OCI-LY1 (cell line): ENCODE measurements around the gene GPR45.

ENCODE experiments used
- H2AFZ ChIP-seq: fragments of 200-600 bp; sonication (generic), shearing (Covaris generic); 2 replicates; pipeline ENCODE4 v1.6.0; 2014; ENCODE audit warnings: antibody characterized with exemption, mild to moderate bottlenecking, low read length
- H3F3A ChIP-seq: fragments of 200-600 bp; sonication (generic), shearing (Covaris generic); 2 replicates; pipeline ENCODE4 v1.6.0; 2014; ENCODE audit warnings: mild to moderate bottlenecking, antibody characterized with exemption, low read length, moderate library complexity; ENCODE audit not compliant: insufficient read depth
- H3K27ac ChIP-seq: fragments of 200-600 bp; sonication (generic); 2 replicates; pipeline ENCODE4 v1.5.1; 2014; ENCODE audit warnings: low read length, mixed run types, mild to moderate bottlenecking, low read depth; ENCODE audit not compliant: poor library complexity, severe bottlenecking
- H3K27me3 ChIP-seq: fragments of 200-600 bp; sonication (generic); 2 replicates; pipeline ENCODE4 v1.6.0; 2014; ENCODE audit warnings: antibody characterized with exemption, mild to moderate bottlenecking, low read length, moderate library complexity; ENCODE audit not compliant: insufficient read depth
- H3K36me3 ChIP-seq: fragments of 200-600 bp; sonication (generic); 2 replicates; pipeline ENCODE4 v1.6.1; 2014; ENCODE audit warnings: mild to moderate bottlenecking, antibody characterized with exemption, low read length, moderate library complexity, mixed read lengths; ENCODE audit not compliant: insufficient read depth
- H3K4me1 ChIP-seq: fragments of 200-600 bp; sonication (generic); 2 replicates; pipeline ENCODE4 v1.5.1; 2014; ENCODE audit warnings: mild to moderate bottlenecking, low read length, moderate library complexity; ENCODE audit not compliant: insufficient read depth, severe bottlenecking
- H3K4me2 ChIP-seq: fragments of 200-600 bp; sonication (generic), shearing (Covaris generic); 2 replicates; pipeline ENCODE4 v1.6.1; 2014; ENCODE audit warnings: low read length
- H3K4me3 ChIP-seq: fragments of 200-600 bp; sonication (generic); 2 replicates; pipeline ENCODE4 v1.5.1; 2014; ENCODE audit warnings: low read length, low read depth, mild to moderate bottlenecking, mixed read lengths; ENCODE audit not compliant: poor library complexity, severe bottlenecking
- H3K79me2 ChIP-seq: fragments of 200-600 bp; shearing (Covaris generic); 2 replicates; pipeline ENCODE4 v1.6.1; 2016; ENCODE audit warnings: mixed run types, low read length, mixed read lengths; ENCODE audit not compliant: insufficient read depth
- H3K9ac ChIP-seq: fragments of 200-600 bp; sonication (generic), shearing (Covaris generic); 2 replicates; pipeline ENCODE4 v1.6.1; 2014; ENCODE audit warnings: mild to moderate bottlenecking, low read length, mixed read lengths
- H3K9me2 ChIP-seq: fragments of 200-600 bp; sonication (generic), shearing (Covaris generic); 2 replicates; pipeline ENCODE4 v1.6.1; 2014; ENCODE audit warnings: low read depth, mild to moderate bottlenecking, low read length, mixed read lengths
- H3K9me3 ChIP-seq: fragments of 200-600 bp; shearing (Covaris generic); 2 replicates; pipeline ENCODE4 v1.6.1; 2014; ENCODE audit warnings: low read length, mixed read lengths
- H4K20me1 ChIP-seq: fragments of 200-600 bp; sonication (generic), shearing (Covaris generic); 2 replicates; pipeline ENCODE4 v1.6.0; 2016; ENCODE audit warnings: mild to moderate bottlenecking, low read length; ENCODE audit not compliant: insufficient read depth
- CTCF ChIP-seq: fragments of 200-600 bp; sonication (generic), shearing (Covaris generic); IDR thresholded peaks from 2 replicates; pipeline ENCODE4 v1.5.1; 2017; ENCODE audit warnings: mild to moderate bottlenecking, antibody characterized with exemption, low read length, moderate library complexity, mixed read lengths
- EZH2 ChIP-seq: fragments of 200-600 bp; sonication (generic), shearing (Covaris generic); IDR thresholded peaks from 2 replicates; pipeline ENCODE4 v1.8.0; 2017; ENCODE audit warnings: borderline replicate concordance, mixed run types, mild to moderate bottlenecking, antibody characterized with exemption, low read length, moderate library complexity, mixed read lengths

The GPR45 gene

GRCh38 chr2:105283532-105283931 is 42.0 kb downstream of the GPR45 start:
- Histone ChIP-seq H3K4me3 (no peak overlapping the region), H3K27ac (no peak overlapping the region), H3F3A (no peaks in the 10 kb centered on the region), H3K4me1 (no peaks in the 10 kb centered on the region), H3K27me3 (no peaks in the 10 kb centered on the region), H3K36me3 (peaks cover 95% of the 10 kb centered on the region), H3K9me3 (no peaks in the 10 kb centered on the region), H3K4me2 (no peak overlapping the region), H4K20me1 (no peaks in the 10 kb centered on the region), H3K79me2 (no peaks in the 10 kb centered on the region), H2AFZ (no peak overlapping the region), H3K9me2 (no peaks in the 10 kb centered on the region), H3K9ac (no peak overlapping the region)
- TF ChIP-seq EZH2 = no peak
- no peak for TF ChIP-seq CTCF

GRCh38 chr2:105287692-105288091 is 46.1 kb downstream of the GPR45 start:
- TF ChIP-seq CTCF = peak; percentile 66
- no peak for TF ChIP-seq EZH2
- no peak overlapping the region for H3K27ac ChIP-seq
- H3K27me3 ChIP-seq = no peaks in the 10 kb centered on the region
- H3K9me3 ChIP-seq = no peaks in the 10 kb centered on the region
- no peaks in the 10 kb centered on the region for H4K20me1 ChIP-seq
- no peak overlapping the region for H3K9ac ChIP-seq
- no peak overlapping the region for H3K4me2 ChIP-seq
- H3K4me3 ChIP-seq = no peak overlapping the region
- H3K79me2 ChIP-seq = no peaks in the 10 kb centered on the region
- H2AFZ ChIP-seq = no peak overlapping the region
- peaks cover 89% of the 10 kb centered on the region for H3K36me3 ChIP-seq
- H3K9me2 ChIP-seq = no peaks in the 10 kb centered on the region
- H3K4me1 ChIP-seq = no peaks in the 10 kb centered on the region
- H3F3A ChIP-seq = no peaks in the 10 kb centered on the region

GRCh38 chr2:105288133-105288532 is 46.6 kb downstream of the GPR45 start:
- Histone ChIP-seq H3K79me2 (no peaks in the 10 kb centered on the region), H3K9me3 (no peaks in the 10 kb centered on the region), H3K36me3 (peaks cover 86% of the 10 kb centered on the region), H3K27me3 (no peaks in the 10 kb centered on the region), H3K4me2 (no peak overlapping the region), H3K27ac (no peak overlapping the region), H3F3A (no peaks in the 10 kb centered on the region), H3K4me1 (no peaks in the 10 kb centered on the region), H3K9ac (no peak overlapping the region), H2AFZ (no peak overlapping the region), H3K9me2 (no peaks in the 10 kb centered on the region), H3K4me3 (no peak overlapping the region), H4K20me1 (no peaks in the 10 kb centered on the region)
- TF ChIP-seq CTCF (no peak), EZH2 (no peak)
